HG03439 (cell line): ENCODE results near the gene PBX1.

Experiments used
- ATAC-seq: cut with Tn5 transposase; IDR thresholded peaks from one replicate; pipeline ENCODE4 v1.9.1; 2021; ENCODE audit warnings: mild to moderate bottlenecking, moderate library complexity; ENCODE audit not compliant: unreplicated experiment

PBX1 gene

DNA sequence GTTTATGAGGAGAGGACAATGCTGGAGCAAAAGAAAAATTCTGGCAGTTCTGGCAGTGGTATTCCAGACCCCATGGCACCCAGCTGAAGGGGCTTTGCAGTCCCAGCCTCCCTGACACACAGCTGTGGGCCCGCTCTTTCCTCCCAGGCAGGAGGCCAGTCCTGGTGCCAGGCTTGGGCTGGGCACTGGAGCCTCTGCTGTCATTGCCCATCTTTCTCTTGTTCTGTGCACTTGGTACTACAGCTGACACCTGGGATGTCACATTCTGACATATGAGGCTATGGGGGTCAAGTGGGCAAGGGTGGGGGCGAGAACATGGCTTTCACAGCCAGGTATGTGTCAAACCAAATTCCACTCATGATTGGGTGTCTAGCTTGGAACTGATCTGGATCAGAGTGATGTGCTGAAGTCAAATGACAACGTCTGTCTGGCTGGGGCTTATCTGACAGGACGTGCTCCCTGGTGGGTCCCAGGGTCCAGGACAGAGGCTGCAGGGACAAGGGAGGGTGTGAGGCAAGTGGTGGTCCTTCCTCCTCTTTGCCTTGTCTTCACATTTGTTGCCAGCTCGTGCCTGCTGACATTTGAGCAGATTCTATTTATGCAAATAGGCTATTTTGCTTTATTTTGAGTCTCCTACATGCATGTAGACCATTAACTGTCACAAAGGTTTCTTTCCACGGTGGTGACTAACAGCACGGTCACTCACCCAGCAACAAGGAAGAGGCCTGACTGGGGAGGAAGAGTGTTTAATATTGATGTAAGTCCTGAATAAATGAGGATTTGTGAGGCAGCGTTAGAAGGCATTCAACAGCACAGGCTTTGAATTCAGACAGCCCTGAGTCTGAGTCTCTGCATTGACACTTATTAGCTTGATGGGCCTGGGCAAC, 336.3 kb downstream of the PBX1 start:
- ATAC-seq: no peak

DNA sequence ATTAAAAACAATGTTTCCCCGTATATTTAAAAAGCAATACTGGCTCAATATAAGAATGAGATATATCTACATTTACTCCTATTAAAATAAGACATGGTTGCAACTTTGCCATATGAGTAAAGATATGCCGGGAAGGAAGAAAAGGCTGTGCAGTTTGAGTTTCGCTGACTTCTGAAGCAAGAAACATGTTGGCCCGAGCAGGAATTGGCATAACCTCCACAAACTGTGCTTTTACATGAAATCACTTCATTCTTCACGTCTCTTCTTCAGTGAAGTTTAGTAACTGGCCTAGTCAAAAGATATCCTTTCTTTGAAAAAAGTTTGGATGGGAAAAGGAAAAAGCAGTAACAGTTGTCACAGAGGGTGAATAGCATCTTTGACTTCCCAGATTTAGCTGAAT, 342.0 kb downstream of the PBX1 start:
- ATAC-seq: no peak
